ENCODE data around the gene RTN3. TPM values are rescaled to one million over a fixed set of nuclear protein-coding genes. Genes with fewer than 3 reads are reported as not detected.
A peak's percentile ranks its signal among the peaks of the same experiment; 100 is the strongest.

Gene RTN3
- total and polyA plus RNA-seq, 9 of the 15 experiments (the other 6 are each of a cell fraction or from before 2014, with no cell fraction given) = 41.6 to 169 (median 93.5) TPM

- TF ChIP-seq ZBTB26 (CRISPR knock-in tag; IDR thresholded peaks at IDR 0.05) (0 out of 2 replicates have a peak, but pooled peaks have one; percentile 23), ZNF444 (CRISPR knock-in tag; IDR thresholded peaks at IDR 0.05) (no peak), HSF4 (CRISPR knock-in tag; IDR thresholded peaks at IDR 0.05; ENCODE audit: borderline replicate concordance) (no peak), SRSF9 (IDR thresholded peaks at IDR 0.05; ENCODE audit: borderline replicate concordance, low read depth, low read length) (no peak)
Measured at GRCh38 chr11:63670433-63671321, 10.6 kb upstream of the RTN3 start (continued).

DNA sequence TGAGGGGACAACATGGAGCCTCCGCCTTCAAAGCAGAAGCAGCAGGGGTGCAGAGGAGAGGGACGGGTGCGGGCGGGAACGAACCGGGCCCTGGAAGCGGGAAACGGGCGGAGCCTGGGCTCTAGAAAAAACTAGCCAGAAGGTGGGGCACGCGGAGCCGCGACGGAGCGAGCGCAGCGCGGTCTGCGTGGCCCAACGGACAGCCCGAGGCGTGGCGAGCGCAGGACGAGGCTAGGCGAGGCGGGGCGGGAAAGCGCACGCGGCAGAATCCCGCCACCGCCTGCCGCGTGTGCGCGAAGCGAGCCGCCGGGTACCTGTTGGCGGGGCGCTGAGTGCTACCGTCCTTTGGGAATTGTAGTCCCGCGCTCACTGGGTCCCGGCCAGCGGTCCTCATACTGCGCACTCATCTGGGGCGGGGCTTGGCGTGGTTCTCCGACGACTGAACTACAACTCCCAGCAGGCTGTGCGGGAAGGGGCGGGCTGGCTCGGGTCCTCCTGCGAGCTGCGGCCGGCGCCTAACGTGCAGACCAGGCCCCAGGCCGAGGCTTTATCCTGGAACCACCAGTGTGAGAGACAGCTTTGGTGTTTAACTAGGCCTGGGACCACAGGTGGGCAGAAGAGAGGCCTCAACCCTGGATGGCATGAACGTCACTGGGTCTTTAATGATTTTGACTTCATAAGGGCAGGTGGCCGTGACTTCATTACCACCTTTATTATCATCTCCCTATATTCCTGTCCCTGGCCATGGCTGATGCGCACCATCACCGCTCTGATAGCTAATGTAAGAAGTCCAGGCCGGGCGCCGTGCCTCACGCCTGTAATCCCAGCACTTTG lies 9.8 kb upstream of the RTN3 start, which contains the start of gene ATL3:
Gene ATL3 (minus strand): TSS at position 55 of the 834 bp plus-strand sequence. CDS start 41 bp downstream, at position 14.
- peaks cover 16 to 29% of the 10 kb centered on the region in 2 experiments; a peak in 4 of 5 replicates for H3K4me1 ChIP-seq (replicated peaks in 1 of 2; ENCODE audit: control insufficient read depth in 2 of 2, insufficient read depth in 2 of 2, low read length in 2 of 2)
- TSS peak; percentile 76 for BruUV-seq (replicated peaks)
- H3K79me2 ChIP-seq (ENCODE audit: control insufficient read depth, insufficient read depth, low read length) = peaks cover 48% of the 10 kb centered on the region
- peak; percentile 83 for FAIRE-seq
- DNase-seq (ENCODE audit: extremely low read depth in 1 of 4, low spot score in 3 of 4) = peak; percentile 92 to 99 (median 95)
- peak within 1 kb of the TSS; percentile 72 for H3K4me3 ChIP-seq
- no peaks in the 10 kb centered on the region for H3K9me3 ChIP-seq (replicated peaks; ENCODE audit: control insufficient read depth, insufficient read depth, low read depth, low read length)
- peak; percentile 97 for ATAC-seq
- peak within 1 kb of the TSS; percentile 93 for H2AFZ ChIP-seq (ENCODE audit: low read depth, low read length)
- WGBS (ENCODE audit: insufficient coverage, low coverage, missing lambda C conversion rate) = 10% methylated on average over 62 of the region's 69 CpGs
- intact Hi-C loops (cut with micrococcal nuclease) = loop anchor here (2.0 kb wide), 3 partner anchors 39 to 75 kb away; no protein-coding TSS in a partner anchor
- in situ Hi-C loops (cut with MboI) = no loop called here
- ChIA-PET CTCF (ENCODE audit: low intra/inter-chr PET ratio) (interaction anchor here (0.6 kb wide), 1 partner anchor 19 kb away, joined by 3 read pairs; no protein-coding TSS in a partner anchor), POLR2A (interaction anchor here (0.6 to 3.9 kb wide), 8 partner anchors 9 to 1772 kb away, joined by 3 to 46 read pairs (median 3); partner anchors contain the start of gene RTN3)
- no peaks in the 10 kb centered on the region for H3K9me1 ChIP-seq (ENCODE audit: control insufficient read depth, insufficient read depth, low read length)
- H4K20me1 ChIP-seq (replicated peaks; ENCODE audit: control insufficient read depth, insufficient read depth, low read length) = no peaks in the 10 kb centered on the region
- H3K4me2 ChIP-seq (ENCODE audit: insufficient read depth, low read length) = peak within 1 kb of the TSS; percentile 86
- H3K27me3 ChIP-seq (ENCODE audit: control insufficient read depth in 2 of 2, insufficient read depth in 2 of 2, low read length in 2 of 2) = no peaks in the 10 kb centered on the region
- peaks cover 13% of the 10 kb centered on the region; the same call in 2 of the 3 replicates for H3K36me3 ChIP-seq (ENCODE audit: control insufficient read depth, insufficient read depth, low read length)
- peak within 1 kb of the TSS; percentile 95 for H3K27ac ChIP-seq (ENCODE audit: extremely low read depth, low read depth, low read length)
- H3K9ac ChIP-seq (ENCODE audit: insufficient read depth in 1 of 2, low read depth in 2 of 2, low read length in 2 of 2) = peak within 1 kb of the TSS; percentile 81 to 93
- TF ChIP-seq SMAD1 (IDR thresholded peaks at IDR 0.05; ENCODE audit: low read depth, low read length, partially characterized antibody) = no peak
- peak; percentile 87 for TF ChIP-seq PTBP1 (IDR thresholded peaks at IDR 0.05; ENCODE audit: low read depth, low read length)
- TF ChIP-seq FOXK1 (CRISPR knock-in tag; IDR thresholded peaks at IDR 0.05; ENCODE audit: borderline replicate concordance) = peak; percentile 100
- TF ChIP-seq KAT8 (IDR thresholded peaks at IDR 0.05; ENCODE audit: low read depth) = no peak
- no peak for TF ChIP-seq PRPF4 (IDR thresholded peaks at IDR 0.05; ENCODE audit: insufficient read depth, low read depth, low read length, poor library complexity, severe bottlenecking)
- TF ChIP-seq TBL1XR1 (IDR thresholded peaks at IDR 0.05; ENCODE audit: low read length in 2 of 2) = no peak
- TF ChIP-seq ZNF449 (CRISPR knock-in tag; IDR thresholded peaks at IDR 0.05) = no peak
- no peak for TF ChIP-seq ZNF347 (CRISPR knock-in tag; IDR thresholded peaks at IDR 0.05; ENCODE audit: low read depth)
- peak; percentile 77 for TF ChIP-seq HMGN3 (IDR thresholded peaks at IDR 0.05; ENCODE audit: borderline replicate concordance, extremely low read depth, insufficient read length, low read depth, low read length)
- TF ChIP-seq POU5F1 (IDR thresholded peaks at IDR 0.05; ENCODE audit: borderline replicate concordance, low read depth, low read length, partially characterized antibody) = no peak
- TF ChIP-seq ZKSCAN1 (IDR thresholded peaks at IDR 0.05; ENCODE audit: low read depth, low read length) = no peak

Data from K562 (cell line).